ENCODE data around the gene TAS2R16. TPM values are rescaled to one million over a fixed set of nuclear protein-coding genes. Genes with fewer than 3 reads are reported as not detected.
"Not testable (repeated sequence)": the region's sequence is repeated elsewhere in the genome, so short reads cannot be mapped to it uniquely, and the experiment has no call there.

The TAS2R16 gene
- total and polyA plus RNA-seq, 2 of the 13 experiments (the other 11 are each of a cell fraction or from before 2014, with no cell fraction given), result not detected

- POLR2A ChIA-PET, result no interaction called here
- H3K79me2 ChIP-seq (ENCODE audit: insufficient read depth, low read length), result no peaks in the 10 kb centered on the region
- H3K4me1 ChIP-seq (ENCODE audit: insufficient read depth, low read length), result no peaks in the 10 kb centered on the region
- WGBS (ENCODE audit: low lambda C conversion rate), result 0% methylated on average over 2 of the region's 2 CpGs
- H4K20me1 ChIP-seq (ENCODE audit: insufficient read depth, low read length), result no peaks in the 10 kb centered on the region
- DNase-seq (ENCODE audit: low spot score), result no peak
- no peak overlapping the region for H3K27ac ChIP-seq (ENCODE audit: extremely low read length, insufficient read depth, low read length)
- in situ Hi-C loops (cut with HindIII; ENCODE audit: extremely low pct_ligation_motif_present, low pct_unique_long_range_greater_than_20kb) (no loop called here), intact Hi-C loops (cut with micrococcal nuclease; ENCODE audit: unreplicated experiment) (no loop called here)
- H3K4me3 ChIP-seq (replicated peaks in 1 of 3; ENCODE audit: insufficient read depth in 1 of 3, low read depth in 2 of 3, low read length in 3 of 3), result no peak overlapping the region
- no TSS peak for BruUV-seq (replicated peaks)
- no peak for ATAC-seq
- no peaks in the 10 kb centered on the region for H3K27me3 ChIP-seq (ENCODE audit: control insufficient read depth in 1 of 2, insufficient read depth in 2 of 2, low read length in 2 of 2)
- no peak overlapping the region for H3K4me2 ChIP-seq (ENCODE audit: low read depth, low read length)
- H3K36me3 ChIP-seq (replicated peaks in 1 of 2; ENCODE audit: control insufficient read depth in 1 of 2, insufficient read depth in 2 of 2, low read length in 2 of 2), result no peaks in the 10 kb centered on the region
- CTCF ChIA-PET (ENCODE audit: low intra/inter-chr PET ratio, low total read pairs), result no interaction called here
- no peak overlapping the region for H2AFZ ChIP-seq (ENCODE audit: low read length)
- TF ChIP-seq PAX8 (CRISPR knock-in tag; IDR thresholded peaks at IDR 0.05; ENCODE audit: borderline replicate concordance) (no peak), MAFK (conservative IDR thresholded peaks at IDR 0.05 in 1 of 2, IDR thresholded peaks at IDR 0.05 in 1 of 2; ENCODE audit: low read length in 2 of 2) (peak; percentile 51 to 54; a peak in 3 of 4 replicates), MAFF (IDR thresholded peaks at IDR 0.05; ENCODE audit: low read depth, low read length) (peak; percentile 24; the same call in 1 of the 2 replicates)
- TF ChIP-seq, protein P1, sequence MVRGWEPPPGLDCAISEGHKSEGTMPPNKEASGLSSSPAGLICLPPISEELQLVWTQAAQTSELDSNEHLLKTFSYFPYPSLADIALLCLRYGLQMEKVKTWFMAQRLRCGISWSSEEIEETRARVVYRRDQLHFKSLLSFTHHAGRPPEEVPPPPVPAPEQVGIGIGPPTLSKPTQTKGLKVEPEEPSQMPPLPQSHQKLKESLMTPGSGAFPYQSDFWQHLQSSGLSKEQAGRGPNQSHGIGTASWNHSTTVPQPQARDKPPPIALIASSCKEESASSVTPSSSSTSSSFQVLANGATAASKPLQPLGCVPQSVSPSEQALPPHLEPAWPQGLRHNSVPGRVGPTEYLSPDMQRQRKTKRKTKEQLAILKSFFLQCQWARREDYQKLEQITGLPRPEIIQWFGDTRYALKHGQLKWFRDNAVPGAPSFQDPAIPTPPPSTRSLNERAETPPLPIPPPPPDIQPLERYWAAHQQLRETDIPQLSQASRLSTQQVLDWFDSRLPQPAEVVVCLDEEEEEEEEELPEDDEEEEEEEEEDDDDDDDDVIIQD (CRISPR knock-in tag; IDR thresholded peaks at IDR 0.05; ENCODE audit: low read depth), result no peak
- H3K9me3 ChIP-seq (ENCODE audit: low read length), result no peaks in the 10 kb centered on the region
- no peak overlapping the region for H3K9ac ChIP-seq (ENCODE audit: insufficient read depth, low read depth, low read length)
- FAIRE-seq, result no peak
These were observed 30.2 kb downstream of the TAS2R16 start for GRCh38 chr7:122965306-122965705.

DNA sequence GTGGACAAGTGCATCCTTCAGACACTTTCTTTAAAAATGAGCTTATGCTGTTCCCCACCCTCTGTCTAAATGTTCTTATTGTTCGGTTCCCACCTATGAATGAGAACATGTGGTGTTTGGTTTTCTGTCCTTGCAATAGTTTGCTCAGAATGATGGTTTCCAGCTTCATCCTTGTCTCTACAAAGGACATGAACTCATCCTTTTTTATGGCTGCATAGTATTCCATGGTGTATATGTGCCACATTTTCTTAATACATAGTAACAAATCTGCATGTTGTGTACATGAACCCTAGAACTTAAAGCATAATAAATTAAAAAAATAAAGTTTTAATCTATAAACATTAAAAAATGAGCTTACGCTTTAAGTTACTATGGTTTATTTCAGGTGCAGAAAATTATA is 41.8 kb downstream of the TAS2R16 start:
- H3K36me3 ChIP-seq (replicated peaks in 1 of 2; ENCODE audit: control insufficient read depth in 1 of 2, insufficient read depth in 2 of 2, low read length in 2 of 2); H3K4me3 ChIP-seq (replicated peaks in 1 of 3; ENCODE audit: insufficient read depth in 1 of 3, low read depth in 2 of 3, low read length in 3 of 3); intact Hi-C loops (cut with micrococcal nuclease; ENCODE audit: unreplicated experiment); FAIRE-seq; H3K27ac ChIP-seq (ENCODE audit: extremely low read length, insufficient read depth, low read length); H3K4me2 ChIP-seq (ENCODE audit: low read depth, low read length); H3K9me3 ChIP-seq (ENCODE audit: low read length); in situ Hi-C loops (cut with HindIII; ENCODE audit: extremely low pct_ligation_motif_present, low pct_unique_long_range_greater_than_20kb); POLR2A ChIA-PET; H3K4me1 ChIP-seq (ENCODE audit: insufficient read depth, low read length); H3K79me2 ChIP-seq (ENCODE audit: insufficient read depth, low read length); H4K20me1 ChIP-seq (ENCODE audit: insufficient read depth, low read length); H3K27me3 ChIP-seq (ENCODE audit: control insufficient read depth in 1 of 2, insufficient read depth in 2 of 2, low read length in 2 of 2); BruUV-seq (replicated peaks); CTCF ChIA-PET (ENCODE audit: low intra/inter-chr PET ratio, low total read pairs); H3K9ac ChIP-seq (ENCODE audit: insufficient read depth, low read depth, low read length); ATAC-seq; H2AFZ ChIP-seq (ENCODE audit: low read length); DNase-seq (ENCODE audit: low spot score): not testable (repeated sequence)
- 83% methylated on average over 2 of the region's 2 CpGs for WGBS (ENCODE audit: low lambda C conversion rate)

Measured in HepG2 (cell line).